NCI-H774 (cell line): ENCODE results near the gene SPRR2D.
"Not testable (repeated sequence)": the region's sequence is repeated elsewhere in the genome, so short reads cannot be mapped to it uniquely, and the experiment has no call there.

Experiments
- DNase-seq: peaks from one replicate; lab custom pipeline; 2025; lab: John Stamatoyannopoulos, UW

Gene SPRR2D

GRCh38 chr1:153040950-153041631 is at the start of gene SPRR2D:
Gene SPRR2D, minus strand, starts transcription at chr1:153041120. Its CDS starts 774 bp downstream, at chr1:153040346.
- DNase-seq: no peak

- no peak for DNase-seq
Measured at GRCh38 chr1:153087652-153088051, 46.7 kb upstream of the SPRR2D start.

- DNase-seq: no peak
Measured at GRCh38 chr1:153081736-153082135, 40.8 kb upstream of the SPRR2D start.

GRCh38 chr1:153072806-153073726 is 32.1 kb upstream of the SPRR2D start:
- no peak for DNase-seq

GRCh38 chr1:153071511-153071910 is 30.6 kb upstream of the SPRR2D start, which contains the start of gene SPRR2B:
Gene SPRR2B, minus strand, starts transcription at chr1:153071611. Its CDS starts 772 bp downstream, at chr1:153070839.
- DNase-seq: no peak

GRCh38 chr1:153070243-153070642 is 29.3 kb upstream of the SPRR2D start:
- DNase-seq: no peak

- DNase-seq: no peak
Measured at GRCh38 chr1:153058826-153059784, 18.2 kb upstream of the SPRR2D start.

- DNase-seq: no peak
Measured at GRCh38 chr1:153058154-153058553, 17.2 kb upstream of the SPRR2D start.

GRCh38 chr1:153057375-153057774 is 16.5 kb upstream of the SPRR2D start, which contains the start of gene SPRR2A:
Gene SPRR2A, minus strand, starts transcription at chr1:153057512. Its CDS starts 777 bp downstream, at chr1:153056735.
- no peak for DNase-seq

GRCh38 chr1:153056111-153056510 is 15.2 kb upstream of the SPRR2D start:
- DNase-seq: not testable (repeated sequence)

GRCh38 chr1:153049211-153049610 is 8.3 kb upstream of the SPRR2D start:
- DNase-seq: no peak

GRCh38 chr1:153035211-153035610 is 5.7 kb downstream of the SPRR2D start:
- no peak for DNase-seq

GRCh38 chr1:153032677-153033308 is 8.1 kb downstream of the SPRR2D start:
- no peak for DNase-seq

- DNase-seq: no peak
Measured at GRCh38 chr1:153032073-153032472, 8.8 kb downstream of the SPRR2D start.

- DNase-seq: no peak
Measured at GRCh38 chr1:153030895-153031294, 10.0 kb downstream of the SPRR2D start, which contains the start of gene SPRR1B. Gene SPRR1B, plus strand, starts transcription at chr1:153031203. Its CDS starts 1,143 bp downstream, at chr1:153032346.

- no peak for DNase-seq
Measured at GRCh38 chr1:153028766-153029165, 12.2 kb downstream of the SPRR2D start.

- no peak for DNase-seq
Measured at GRCh38 chr1:153025797-153026196, 15.1 kb downstream of the SPRR2D start.

GRCh38 chr1:153024413-153024812 is 16.5 kb downstream of the SPRR2D start:
- no peak for DNase-seq

GRCh38 chr1:153023109-153023508 is 17.8 kb downstream of the SPRR2D start:
- no peak for DNase-seq

- not testable (repeated sequence) for DNase-seq
Measured at GRCh38 chr1:153022340-153022739, 18.6 kb downstream of the SPRR2D start.

GRCh38 chr1:153021829-153022228 is 19.1 kb downstream of the SPRR2D start:
- not testable (repeated sequence) for DNase-seq
